NCI-H82 (cell line): ENCODE data around the gene SQSTM1.
A peak's percentile ranks its signal among the peaks of the same experiment; 100 is the strongest.

Experiments
- DNase-seq: peaks from one replicate; lab custom pipeline; 2025; lab: John Stamatoyannopoulos, UW

The SQSTM1 gene

GRCh38 chr5:179806250-179807048 is 14.3 kb upstream of the SQSTM1 start, which contains the start of gene MGAT4B:
TSS of gene MGAT4B (minus strand) at chr5:179806866. CDS start at chr5:179806583, 283 bp downstream.
- DNase-seq, result peak; percentile 72

- DNase-seq, result no peak
These were observed 8.4 kb upstream of the SQSTM1 start for GRCh38 chr5:179812135-179812825.

GRCh38 chr5:179812997-179813607 is 7.6 kb upstream of the SQSTM1 start:
- no peak for DNase-seq

- no peak for DNase-seq
These were observed 6.6 kb upstream of the SQSTM1 start for GRCh38 chr5:179814090-179814489.

GRCh38 chr5:179815491-179816249 is 5.0 kb upstream of the SQSTM1 start:
- DNase-seq, result no peak

GRCh38 chr5:179816401-179816795 is 4.3 kb upstream of the SQSTM1 start:
- no peak for DNase-seq

- no peak for DNase-seq
These were observed 3.8 kb upstream of the SQSTM1 start for GRCh38 chr5:179816796-179817469.

- no peak for DNase-seq
These were observed 3.2 kb upstream of the SQSTM1 start for GRCh38 chr5:179817470-179817840.

GRCh38 chr5:179817890-179818745 is 2.6 kb upstream of the SQSTM1 start:
- DNase-seq, result peak; percentile 29

- DNase-seq, result peak; percentile 49
These were observed 1.9 kb upstream of the SQSTM1 start for GRCh38 chr5:179818746-179819295.

- DNase-seq, result peak; percentile 33
These were observed 1.2 kb upstream of the SQSTM1 start for GRCh38 chr5:179819296-179820126.

- DNase-seq, result peak; percentile 33
These were observed 600 bp upstream of the SQSTM1 start for GRCh38 chr5:179820127-179820482.

GRCh38 chr5:179821298-179822058 is 773 bp downstream of the SQSTM1 start:
- peak; percentile 77 for DNase-seq

- DNase-seq, result no peak
These were observed 1.3 kb downstream of the SQSTM1 start for GRCh38 chr5:179822059-179822432.

- no peak for DNase-seq
These were observed 1.8 kb downstream of the SQSTM1 start for GRCh38 chr5:179822444-179822990.

- no peak for DNase-seq
These were observed 3.4 kb downstream of the SQSTM1 start for GRCh38 chr5:179823937-179824744.

- DNase-seq, result no peak
These were observed 4.0 kb downstream of the SQSTM1 start for GRCh38 chr5:179824745-179825112.
